Skeletal muscle tissue (tissue), 4 donors: ENCODE results near the gene NECAB2. TPM values are rescaled to one million over a fixed set of nuclear protein-coding genes. Genes with fewer than 3 reads are reported as not detected.

Experiments
- H3K27ac ChIP-seq: one replicate; pipeline ENCODE4 v1.7.0; 2013; ENCODE audit warnings: mild to moderate bottlenecking, low read depth, low read length, inconsistent platforms
- H3K27me3 ChIP-seq, 3 donors: one replicate each; pipeline ENCODE4 v1.7.0; 2013; ENCODE audit warnings: low read length in 3 of 3; ENCODE audit not compliant: control insufficient read depth in 3 of 3, insufficient read depth in 3 of 3
- H3K36me3 ChIP-seq, 3 donors: one replicate each; pipeline ENCODE4 v1.7.0; 2013; ENCODE audit warnings: low read length in 3 of 3; ENCODE audit not compliant: control insufficient read depth in 3 of 3, insufficient read depth in 3 of 3
- H3K4me1 ChIP-seq, 3 donors: one replicate each; pipeline ENCODE4 v1.7.0; 2013; ENCODE audit warnings: low read length in 3 of 3, mild to moderate bottlenecking in 3 of 3; ENCODE audit not compliant: control insufficient read depth in 3 of 3, insufficient read depth in 3 of 3
- H3K4me3 ChIP-seq, 3 donors: one replicate each; pipeline ENCODE4 v1.7.0; 2013; ENCODE audit warnings: low read length in 3 of 3
- H3K9ac ChIP-seq, 3 donors: one replicate each; pipeline ENCODE4 v1.7.0; 2013; ENCODE audit warnings: low read length in 3 of 3, mild to moderate bottlenecking in 3 of 3, moderate library complexity in 2 of 3, low read depth in 1 of 3
- H3K9me3 ChIP-seq, 3 donors: one replicate each; pipeline ENCODE4 v1.7.0; 2013; ENCODE audit warnings: low read length in 3 of 3; ENCODE audit not compliant: control insufficient read depth in 3 of 3
- total RNA-seq: library from RNA; depleted of rRNA; stranded (reverse); fragments of >200 nt; gene quantifications from one replicate; pipeline ENCODE4 v1.2.3, GENCODE V29; 2014
- donor health status: Osteomylitis.

Gene NECAB2
- total RNA-seq, 1 donor from 2014 or later: not detected

GRCh38 chr16:83951544-83951943 lies 16.5 kb upstream of the NECAB2 start:
- H3K9ac ChIP-seq: no peak overlapping the region
- peaks cover 37 to 42% (median 39%) of the 10 kb centered on the region in 3 donors for H3K4me1 ChIP-seq
- no peak overlapping the region for H3K27ac ChIP-seq
- H3K4me3 ChIP-seq: no peak overlapping the region
- peaks cover 4 to 7% (median 5%) of the 10 kb centered on the region in 3 donors for H3K36me3 ChIP-seq
- no peaks in the 10 kb centered on the region for H3K9me3 ChIP-seq
- H3K27me3 ChIP-seq: no peaks in the 10 kb centered on the region

GRCh38 chr16:83952587-83952939 lies 15.5 kb upstream of the NECAB2 start:
- Histone ChIP-seq H3K27me3 (no peaks in the 10 kb centered on the region), H3K27ac (peak overlapping the region; percentile 99), H3K36me3 (peaks cover 4 to 7% (median 6%) of the 10 kb centered on the region in 3 donors), H3K9me3 (no peaks in the 10 kb centered on the region), H3K4me3 (peak overlapping the region; percentile 56 to 86 (median 81)), H3K4me1 (peaks cover 37 to 49% (median 41%) of the 10 kb centered on the region in 3 donors), H3K9ac (peak overlapping the region in 2 of 3 donors; percentile 95 to 96)

- Histone ChIP-seq H3K27ac (peak within 1 kb of the TSS; percentile 99), H3K4me3 (peak within 1 kb of the TSS; percentile 81 to 91 (median 86)), H3K4me1 (peaks cover 37 to 49% (median 42%) of the 10 kb centered on the region in 3 donors), H3K36me3 (peaks cover 5 to 9% (median 8%) of the 10 kb centered on the region in 3 donors), H3K27me3 (no peaks in the 10 kb centered on the region), H3K9me3 (no peaks in the 10 kb centered on the region), H3K9ac (peak within 1 kb of the TSS; percentile 92 to 96 (median 95))
These were observed 14.9 kb upstream of the NECAB2 start, which contains the start of gene OSGIN1 for GRCh38 chr16:83952940-83953795. TSS of gene OSGIN1 (plus strand) at chr16:83953240. CDS start at chr16:83957672, 4,432 bp downstream.

GRCh38 chr16:83953796-83954576 lies 14.1 kb upstream of the NECAB2 start:
- Histone ChIP-seq H3K9me3 (no peaks in the 10 kb centered on the region), H3K4me1 (peaks cover 37 to 54% (median 50%) of the 10 kb centered on the region in 3 donors), H3K4me3 (peak overlapping the region; percentile 81 to 91 (median 86)), H3K36me3 (peaks cover 12 to 15% (median 13%) of the 10 kb centered on the region in 3 donors), H3K27ac (peak overlapping the region; percentile 99), H3K9ac (peak overlapping the region; percentile 92 to 96 (median 95)), H3K27me3 (no peaks in the 10 kb centered on the region)

GRCh38 chr16:83954577-83955016 lies 13.4 kb upstream of the NECAB2 start:
- H3K27ac ChIP-seq: peak overlapping the region; percentile 99
- peak overlapping the region; percentile 92 to 96 (median 95) for H3K9ac ChIP-seq
- H3K27me3 ChIP-seq: no peaks in the 10 kb centered on the region
- H3K4me3 ChIP-seq: peak overlapping the region; percentile 81 to 91 (median 86)
- no peaks in the 10 kb centered on the region for H3K9me3 ChIP-seq
- H3K4me1 ChIP-seq: peaks cover 43 to 60% (median 56%) of the 10 kb centered on the region in 3 donors
- H3K36me3 ChIP-seq: peaks cover 16 to 19% (median 17%) of the 10 kb centered on the region in 3 donors

GRCh38 chr16:83955218-83956130 lies 12.6 kb upstream of the NECAB2 start:
- Histone ChIP-seq H3K27me3 (no peaks in the 10 kb centered on the region), H3K4me1 (peaks cover 47 to 68% (median 64%) of the 10 kb centered on the region in 3 donors), H3K9ac (peak overlapping the region in 1 of 3 donors; percentile 96), H3K27ac (no peak overlapping the region), H3K36me3 (peaks cover 24 to 28% (median 25%) of the 10 kb centered on the region in 3 donors), H3K9me3 (no peaks in the 10 kb centered on the region), H3K4me3 (peak overlapping the region in 2 of 3 donors; percentile 86 to 91)

GRCh38 chr16:83956336-83957289 lies 11.4 kb upstream of the NECAB2 start:
- Histone ChIP-seq H3K4me1 (peaks cover 47 to 68% (median 64%) of the 10 kb centered on the region in 3 donors), H3K9ac (no peak overlapping the region), H3K27me3 (no peaks in the 10 kb centered on the region), H3K9me3 (no peaks in the 10 kb centered on the region), H3K36me3 (peaks cover 35 to 36% (median 35%) of the 10 kb centered on the region in 3 donors), H3K4me3 (no peak overlapping the region), H3K27ac (no peak overlapping the region)

- H3K27ac ChIP-seq: no peak overlapping the region
- no peaks in the 10 kb centered on the region for H3K9me3 ChIP-seq
- H3K9ac ChIP-seq: no peak overlapping the region
- peaks cover 46 to 66% (median 62%) of the 10 kb centered on the region in 3 donors for H3K4me1 ChIP-seq
- no peaks in the 10 kb centered on the region for H3K27me3 ChIP-seq
- H3K4me3 ChIP-seq: no peak overlapping the region
- peaks cover 36 to 39% (median 38%) of the 10 kb centered on the region in 3 donors for H3K36me3 ChIP-seq
These were observed 10.7 kb upstream of the NECAB2 start for GRCh38 chr16:83957296-83957855.
